Cardiac atrium fibroblast (primary cell): ENCODE data around the gene MAD1L1. TPM values are rescaled to one million over a fixed set of nuclear protein-coding genes. Genes with fewer than 3 reads are reported as not detected.

Experiments used
- total RNA-seq: library from RNA; depleted of rRNA; stranded (reverse); fragments of >200 nt; gene quantifications from 2 replicates; pipeline ENCODE4 v1.2.3, GENCODE V29; 2015

The MAD1L1 gene
- 37.2 and 37.9 TPM in 2 replicates for total RNA-seq

DNA sequence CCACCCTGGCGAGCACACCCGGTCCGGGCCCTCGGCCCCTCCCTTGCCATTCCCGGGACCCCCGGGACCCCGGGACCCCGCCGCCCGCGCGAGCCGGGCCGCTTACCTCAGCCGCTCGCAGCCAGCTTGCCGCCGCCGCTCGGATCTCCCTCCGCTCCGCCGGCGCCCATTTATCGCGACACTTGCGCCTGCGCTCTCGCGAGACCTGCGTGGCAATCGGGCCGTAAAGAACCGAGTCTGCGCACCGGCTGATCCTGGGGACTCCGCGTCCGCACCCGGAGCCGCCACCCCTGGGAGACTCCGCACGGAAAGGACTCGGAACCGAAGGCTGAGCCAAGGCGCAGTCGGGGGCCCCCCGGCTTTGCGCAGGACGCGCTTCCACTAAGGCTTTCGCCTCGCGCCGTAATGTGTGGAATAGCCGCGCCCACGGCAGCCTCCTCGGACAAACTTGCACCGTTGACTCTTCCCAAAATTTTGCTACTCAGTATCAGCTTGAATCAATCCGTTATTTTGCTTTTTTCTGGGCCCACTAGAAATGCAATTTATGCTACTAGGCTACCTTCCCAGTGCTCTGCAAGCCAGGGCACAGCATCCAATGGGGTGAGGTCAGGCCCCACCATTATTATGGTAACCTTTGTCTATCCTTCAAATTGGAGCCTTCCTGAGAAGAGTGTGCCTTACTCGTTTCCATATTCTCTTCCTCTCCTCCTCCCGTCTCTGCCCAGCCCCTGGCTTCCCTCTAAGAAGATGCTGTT, at the start of gene MAD1L1:
TSS of gene MAD1L1 (minus strand) at position 180 of the 755 bp plus-strand sequence. CDS start 2,812 bp downstream, outside the sequence.

DNA sequence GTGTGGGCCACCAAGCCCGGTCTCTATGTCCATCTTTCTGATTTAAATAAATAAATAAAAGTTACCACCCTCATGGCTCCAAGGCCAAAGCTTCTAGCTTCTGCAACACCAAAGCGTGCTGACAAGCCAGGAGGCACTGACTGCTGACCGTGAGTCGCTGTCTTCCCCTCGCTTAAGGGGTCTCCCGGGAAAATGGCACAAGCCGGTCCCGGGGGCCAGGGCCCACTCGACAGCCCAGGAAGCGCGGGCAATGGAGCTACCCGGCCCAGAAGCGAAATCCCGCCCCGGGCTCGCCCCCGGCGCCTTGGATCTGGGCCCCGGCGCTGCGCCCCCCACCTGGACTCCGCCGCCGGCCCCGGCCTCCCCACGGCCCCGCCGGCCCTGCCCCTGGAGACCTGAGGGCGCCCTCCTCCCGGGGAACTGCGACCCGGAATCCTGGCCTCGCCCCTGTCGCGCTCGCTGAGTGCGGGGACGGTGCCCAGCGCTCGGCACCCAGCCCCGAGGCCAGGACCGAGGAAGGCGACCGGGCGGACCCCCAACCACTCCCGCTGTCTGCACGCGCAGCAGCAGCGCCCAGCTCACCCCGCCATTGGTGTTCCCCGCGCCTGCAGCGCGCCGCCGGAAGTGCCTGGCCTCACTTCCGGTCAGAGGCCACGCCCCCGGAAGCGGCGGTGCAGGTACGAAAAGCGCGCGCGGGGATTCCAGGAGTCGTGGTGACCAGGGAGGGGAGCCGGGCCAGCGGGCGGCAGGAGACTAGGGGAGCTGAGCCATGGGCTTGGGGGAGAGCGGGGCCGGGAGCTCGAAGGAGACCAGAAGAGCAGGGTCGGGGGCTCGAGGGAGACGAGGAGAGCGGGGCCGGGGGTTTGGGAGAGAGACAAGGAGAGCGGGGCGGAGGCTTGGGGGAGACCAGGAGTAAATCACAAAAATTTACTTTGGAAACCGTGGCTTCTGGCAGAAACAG, 9.1 kb upstream of the MAD1L1 start, which contains the start of the genes MRM2 and NUDT1:
TSS of gene MRM2 (minus strand) at position 626 of the 961 bp plus-strand sequence. CDS start at position 590, 36 bp downstream.
TSS of gene NUDT1 (plus strand) at position 647 of the 961 bp plus-strand sequence. CDS start 2,349 bp downstream, outside the sequence.

Other genes starting within 250 kb of the MAD1L1 start
- 20.3 and 28.5 TPM in 2 replicates for gene MRM2, start 9.3 kb upstream of the MAD1L1 start, total RNA-seq
- gene NUDT1, start 9.3 kb upstream of the MAD1L1 start, total RNA-seq, result 22.6 and 22.8 TPM in 2 replicates
- gene SNX8, start 81.5 kb upstream of the MAD1L1 start, total RNA-seq, result 12.3 and 28.4 TPM in 2 replicates
- 145 and 161 TPM in 2 replicates for gene EIF3B, start 121.9 kb upstream of the MAD1L1 start, total RNA-seq
- 12.8 and 28.8 TPM in 2 replicates for gene CHST12, start 170.7 kb upstream of the MAD1L1 start, total RNA-seq
- gene GRIFIN, start 243.5 kb upstream of the MAD1L1 start, total RNA-seq, result not detected in 2 replicates